ENCODE measurements around the gene CBY1. TPM values are rescaled to one million over a fixed set of nuclear protein-coding genes. Genes with fewer than 3 reads are reported as not detected.

Gene CBY1
- total RNA-seq, 4 donors from 2014 or later = 16.6 to 26.6 (median 22.1) TPM

DNA sequence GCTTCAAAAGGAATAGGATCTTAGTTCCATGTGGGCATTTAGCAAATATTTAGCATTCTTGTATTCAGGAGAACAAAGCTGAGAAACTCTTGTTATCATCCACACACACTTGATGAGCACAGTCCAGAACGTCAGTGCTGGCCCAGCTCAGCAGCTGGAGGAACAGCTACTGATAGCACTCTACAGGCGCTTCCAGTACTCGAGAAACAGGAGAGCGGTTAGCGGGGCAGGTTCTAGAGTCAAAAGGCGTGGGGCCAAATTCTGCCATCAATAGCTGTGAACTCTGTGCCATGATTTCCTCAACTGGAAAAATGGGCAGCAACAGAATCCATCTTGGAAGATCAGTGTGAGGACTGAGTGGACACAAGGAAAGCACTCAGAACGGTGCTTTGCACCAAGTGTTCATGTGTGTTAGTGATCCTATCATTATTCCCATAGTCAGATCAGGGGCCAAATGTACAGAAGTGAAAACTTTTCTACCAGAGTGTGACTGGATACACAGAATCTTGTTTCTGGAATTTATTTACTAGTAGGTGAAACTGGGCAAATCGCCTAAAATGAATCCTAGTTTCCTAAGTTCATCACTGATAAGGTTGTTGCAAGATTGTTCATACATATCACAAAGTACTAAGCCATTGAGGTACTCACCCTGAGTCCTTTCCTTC is 41.1 kb downstream of the CBY1 start:
- H3K4me3 ChIP-seq (ENCODE audit: low read depth, poor library complexity, severe bottlenecking) = no peak overlapping the region
- 54 to 59% methylated on average over 8 of the region's 8 CpGs for WGBS, 2 donors
- no peak for DNase-seq (ENCODE audit: low spot score in 2 of 2)
- intact Hi-C loops (cut with DNase I; ENCODE audit: low total_unique reads) = no loop called here
- TF ChIP-seq POLR2A (IDR thresholded peaks at IDR 0.05) (no peak), CTCF (IDR thresholded peaks at IDR 0.05) (no peak)

DNA sequence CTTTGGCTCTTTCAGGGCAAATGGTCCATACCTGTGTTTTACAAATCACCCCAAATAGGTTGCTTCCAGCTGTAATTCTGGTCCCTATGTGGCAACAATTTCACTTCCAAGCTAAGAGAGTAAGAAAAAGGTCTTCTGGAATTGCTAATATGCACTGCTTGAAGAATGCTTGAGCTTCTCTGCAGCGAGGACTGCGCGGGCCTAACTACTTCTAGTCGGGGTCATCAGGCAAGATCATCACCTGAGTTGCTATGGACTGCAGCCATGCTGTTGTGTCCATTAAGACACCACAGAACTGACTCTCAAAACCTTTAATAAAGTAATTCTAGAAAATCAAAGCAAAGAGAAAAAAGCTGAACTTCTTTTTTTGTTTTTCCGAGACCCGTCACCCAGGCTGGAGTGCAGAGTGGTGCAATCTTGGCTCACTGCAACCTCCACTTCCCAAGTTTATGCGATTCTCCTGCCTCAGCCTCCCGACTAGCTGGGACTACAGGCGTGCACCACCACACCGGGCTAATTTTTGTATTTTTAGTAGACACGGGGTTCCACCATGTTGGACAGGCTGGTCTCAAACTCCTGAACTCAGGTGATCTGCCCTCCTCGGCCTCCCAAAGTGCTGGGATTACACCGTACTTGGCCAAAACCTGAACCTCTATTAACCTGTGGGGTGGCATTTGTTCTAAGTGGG is 42.1 kb downstream of the CBY1 start:
- WGBS, 2 donors = 92 to 93% methylated on average over 13 of the region's 13 CpGs
- intact Hi-C loops (cut with DNase I; ENCODE audit: low total_unique reads) = no loop called here
- DNase-seq (ENCODE audit: low spot score in 2 of 2) = no peak
- no peak for TF ChIP-seq CTCF (IDR thresholded peaks at IDR 0.05)
- TF ChIP-seq POLR2A (IDR thresholded peaks at IDR 0.05) = no peak
- no peak overlapping the region for H3K4me3 ChIP-seq (ENCODE audit: low read depth, poor library complexity, severe bottlenecking)

DNA sequence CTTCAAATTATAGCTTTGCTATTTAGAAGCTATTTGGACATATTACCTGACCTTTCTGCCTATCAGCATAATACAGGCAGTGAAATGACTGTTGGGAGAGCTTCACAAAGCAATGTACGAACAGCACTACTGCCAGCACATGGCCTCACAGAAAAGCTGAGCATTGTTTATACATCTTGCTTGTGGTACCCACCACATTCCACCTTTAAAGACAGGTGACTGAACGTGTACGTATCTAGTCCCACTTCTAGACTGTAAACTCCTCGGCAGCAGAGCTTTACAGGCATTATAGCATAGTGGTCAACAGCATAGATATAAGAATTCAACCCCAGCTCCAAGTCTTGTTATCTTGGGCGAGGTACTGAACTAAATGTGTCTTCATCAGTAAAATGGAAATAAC is 42.7 kb downstream of the CBY1 start:
- intact Hi-C loops (cut with DNase I; ENCODE audit: low total_unique reads) = no loop called here
- WGBS, 2 donors = 47 to 51% methylated on average over 5 of the region's 5 CpGs
- no peak overlapping the region for H3K4me3 ChIP-seq (ENCODE audit: low read depth, poor library complexity, severe bottlenecking)
- TF ChIP-seq POLR2A (IDR thresholded peaks at IDR 0.05) = no peak
- DNase-seq (ENCODE audit: low spot score in 2 of 2) = no peak

GRCh38 chr22:38699784-38700183 is 43.3 kb downstream of the CBY1 start:
- H3K4me3 ChIP-seq (ENCODE audit: low read depth, poor library complexity, severe bottlenecking) = peak overlapping the region; percentile 70
- no peak for TF ChIP-seq POLR2A (IDR thresholded peaks at IDR 0.05)
- no peak for TF ChIP-seq CTCF (IDR thresholded peaks at IDR 0.05)
- intact Hi-C loops (cut with DNase I; ENCODE audit: low total_unique reads) = no loop called here
- no peak for DNase-seq (ENCODE audit: low spot score in 2 of 2)
- WGBS, 2 donors = 2 to 5% methylated on average over 6 of the region's 6 CpGs

GRCh38 chr22:38700270-38700788 is 43.9 kb downstream of the CBY1 start:
- intact Hi-C loops (cut with DNase I; ENCODE audit: low total_unique reads) = no loop called here
- DNase-seq (ENCODE audit: low spot score in 2 of 2) = peak in 1 of 2 donors; percentile 37
- H3K4me3 ChIP-seq (ENCODE audit: low read depth, poor library complexity, severe bottlenecking) = peak overlapping the region; percentile 70
- TF ChIP-seq POLR2A (IDR thresholded peaks at IDR 0.05) = no peak
- no peak for TF ChIP-seq CTCF (IDR thresholded peaks at IDR 0.05)
- 0 to 1% methylated on average over 24 to 35 of the region's 57 CpGs for WGBS, 2 donors

DNA sequence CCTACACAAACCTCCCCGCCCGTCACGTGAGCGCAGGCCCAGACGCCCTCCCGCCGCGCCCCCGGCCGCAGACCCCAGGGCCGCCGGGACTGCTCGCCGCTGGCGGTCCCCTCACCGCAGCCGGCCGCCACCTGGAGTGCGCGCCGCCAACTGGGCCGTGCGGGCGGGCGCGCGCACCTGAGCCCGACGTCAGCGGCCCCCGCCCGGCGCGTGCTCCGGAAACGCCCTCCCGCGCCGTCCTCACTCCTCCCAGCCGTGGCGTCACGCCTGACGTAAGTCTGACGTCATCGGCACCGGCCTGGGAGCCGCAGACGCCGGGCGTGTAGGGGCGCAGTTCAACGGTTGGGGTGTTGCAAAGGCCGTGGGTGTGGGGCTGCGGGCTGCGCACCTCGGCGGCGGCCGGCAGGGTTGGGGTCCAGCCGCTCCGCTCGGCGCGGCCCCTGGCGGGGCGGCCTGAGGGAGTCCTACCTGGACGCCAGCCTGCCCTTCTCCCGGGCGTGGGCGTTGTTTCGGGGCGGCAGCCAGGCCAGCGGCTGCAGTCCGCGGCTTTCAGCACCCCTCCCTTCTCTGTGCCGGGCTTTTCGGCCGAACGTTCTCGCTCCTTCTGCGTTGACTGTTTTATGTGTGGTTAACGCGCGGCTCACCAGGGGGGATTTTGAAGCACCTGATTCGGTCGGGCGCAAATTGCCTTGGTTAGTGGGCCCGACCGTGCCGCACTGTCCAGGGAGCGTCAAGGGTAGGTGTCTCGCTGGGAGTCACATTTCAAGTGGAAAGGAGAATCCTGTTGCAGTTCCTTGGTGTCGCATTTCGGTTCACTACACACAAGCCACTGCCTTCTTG is 44.6 kb downstream of the CBY1 start, which contains the start of gene JOSD1:
Gene JOSD1, minus strand, starts transcription at position 155 of the 840 bp plus-strand sequence. CDS start 956 bp downstream, outside the sequence.
- peak in 1 of 2 donors; percentile 71 for TF ChIP-seq POLR2A (IDR thresholded peaks at IDR 0.05)
- TF ChIP-seq CTCF (IDR thresholded peaks at IDR 0.05) = no peak
- peak; percentile 95 to 99 for DNase-seq (ENCODE audit: low spot score in 2 of 2)
- H3K4me3 ChIP-seq (ENCODE audit: low read depth, poor library complexity, severe bottlenecking) = peak within 1 kb of the TSS; percentile 70
- WGBS, 2 donors = 1% methylated on average over 27 to 39 of the region's 94 CpGs
- intact Hi-C loops (cut with DNase I; ENCODE audit: low total_unique reads) = no loop called here
